Ectodermal cell (in vitro differentiated cells): ENCODE results near the gene CACNG5.

ENCODE experiments used
- H3K27ac ChIP-seq: 2 replicates; pipeline ENCODE4 v1.7.0; 2013; ENCODE audit warnings: mild to moderate bottlenecking, low read depth, low read length; ENCODE audit not compliant: insufficient read depth, poor library complexity, severe bottlenecking
- H3K27me3 ChIP-seq: 2 replicates; pipeline ENCODE4 v1.7.0; 2013; ENCODE audit warnings: mild to moderate bottlenecking, low read length; ENCODE audit not compliant: insufficient read depth, control insufficient read depth, poor library complexity, severe bottlenecking
- H3K36me3 ChIP-seq: one replicate; pipeline ENCODE4 v1.7.0; 2013; ENCODE audit warnings: low read length; ENCODE audit not compliant: control insufficient read depth, insufficient read depth
- H3K4me1 ChIP-seq: one replicate; pipeline ENCODE4 v1.7.0; 2013; ENCODE audit warnings: low read length; ENCODE audit not compliant: control insufficient read depth, insufficient read depth
- H3K4me3 ChIP-seq: 2 replicates; pipeline ENCODE4 v1.7.0; 2013; ENCODE audit warnings: low read depth, low read length, control low read depth; ENCODE audit not compliant: insufficient read depth
- H3K9me3 ChIP-seq: 2 replicates; pipeline ENCODE4 v1.7.0; 2013; ENCODE audit warnings: mild to moderate bottlenecking, low read length, moderate library complexity; ENCODE audit not compliant: control insufficient read depth
- WGBS, 2 experiments: methylation state at CpG; one replicate each; pipeline ENCODE4 v1.1.7; 2013; ENCODE audit warnings: missing lambda C conversion rate in 2 of 2; 5-methylcytosine and 5-hydroxymethylcytosine counted together

Gene CACNG5

GRCh38 chr17:66863820-66864219, 28.9 kb downstream of the CACNG5 start:
- Histone ChIP-seq H3K9me3 (no peaks in the 10 kb centered on the region), H3K27ac (no peak overlapping the region), H3K36me3 (no peaks in the 10 kb centered on the region), H3K27me3 (no peaks in the 10 kb centered on the region), H3K4me1 (no peaks in the 10 kb centered on the region), H3K4me3 (no peak overlapping the region)
- 90 to 94% methylated on average over 2 of the region's 2 CpGs for WGBS, 2 experiments

GRCh38 chr17:66865151-66865550, 30.2 kb downstream of the CACNG5 start:
- no peaks in the 10 kb centered on the region for H3K9me3 ChIP-seq
- H3K4me3 ChIP-seq, result no peak overlapping the region
- no peaks in the 10 kb centered on the region for H3K4me1 ChIP-seq
- no peak overlapping the region for H3K27ac ChIP-seq
- WGBS, 2 experiments, result 92 to 96% methylated on average over 1 of the region's 1 CpG
- H3K36me3 ChIP-seq, result no peaks in the 10 kb centered on the region
- H3K27me3 ChIP-seq, result no peaks in the 10 kb centered on the region

- H3K9me3 ChIP-seq, result no peaks in the 10 kb centered on the region
- H3K4me3 ChIP-seq, result no peak overlapping the region
- H3K27me3 ChIP-seq, result no peaks in the 10 kb centered on the region
- no peaks in the 10 kb centered on the region for H3K36me3 ChIP-seq
- no peaks in the 10 kb centered on the region for H3K4me1 ChIP-seq
- no peak overlapping the region for H3K27ac ChIP-seq
- WGBS, 2 experiments, result 96 to 97% methylated on average over 2 of the region's 2 CpGs
Observed at GRCh38 chr17:66873962-66874361, 39.0 kb downstream of the CACNG5 start.

GRCh38 chr17:66884931-66885330, 50.0 kb downstream of the CACNG5 start:
- H3K27ac ChIP-seq, result no peak overlapping the region
- no peaks in the 10 kb centered on the region for H3K9me3 ChIP-seq
- no peaks in the 10 kb centered on the region for H3K27me3 ChIP-seq
- H3K36me3 ChIP-seq, result no peaks in the 10 kb centered on the region
- 94% methylated on average over 16 of the region's 16 CpGs for WGBS, 2 experiments
- H3K4me3 ChIP-seq, result no peak overlapping the region
- H3K4me1 ChIP-seq, result no peaks in the 10 kb centered on the region

- no peaks in the 10 kb centered on the region for H3K4me1 ChIP-seq
Observed at GRCh38 chr17:66885417-66885816, 50.5 kb downstream of the CACNG5 start.

GRCh38 chr17:66889480-66890230, 54.7 kb downstream of the CACNG5 start:
- Histone ChIP-seq H3K4me3 (no peak overlapping the region), H3K36me3 (no peaks in the 10 kb centered on the region), H3K4me1 (no peaks in the 10 kb centered on the region), H3K9me3 (no peaks in the 10 kb centered on the region), H3K27me3 (no peaks in the 10 kb centered on the region), H3K27ac (no peak overlapping the region)
- 90 to 91% methylated on average over 7 of the region's 7 CpGs for WGBS, 2 experiments

More at GRCh38 chr17:66885417-66885816, 50.5 kb downstream of the CACNG5 start:
- Histone ChIP-seq H3K36me3 (no peaks in the 10 kb centered on the region), H3K4me3 (no peak overlapping the region), H3K27me3 (no peaks in the 10 kb centered on the region), H3K27ac (no peak overlapping the region), H3K9me3 (no peaks in the 10 kb centered on the region)
- 88 to 89% methylated on average over 4 of the region's 4 CpGs for WGBS, 2 experiments

- Histone ChIP-seq H3K27me3 (no peaks in the 10 kb centered on the region), H3K36me3 (no peaks in the 10 kb centered on the region), H3K4me3 (no peak overlapping the region), H3K4me1 (no peaks in the 10 kb centered on the region), H3K9me3 (no peaks in the 10 kb centered on the region), H3K27ac (no peak overlapping the region)
- 90 to 94% methylated on average over 5 of the region's 5 CpGs for WGBS, 2 experiments
Observed at GRCh38 chr17:66892246-66892645, 57.3 kb downstream of the CACNG5 start.

GRCh38 chr17:66893382-66893781, 58.5 kb downstream of the CACNG5 start:
- no peaks in the 10 kb centered on the region for H3K27me3 ChIP-seq
- 90 to 95% methylated on average over 6 of the region's 6 CpGs for WGBS, 2 experiments
- no peaks in the 10 kb centered on the region for H3K9me3 ChIP-seq
- H3K27ac ChIP-seq, result no peak overlapping the region
- H3K4me3 ChIP-seq, result no peak overlapping the region
- no peaks in the 10 kb centered on the region for H3K36me3 ChIP-seq
- H3K4me1 ChIP-seq, result no peaks in the 10 kb centered on the region

GRCh38 chr17:66893863-66894262, 58.9 kb downstream of the CACNG5 start:
- Histone ChIP-seq H3K36me3 (no peaks in the 10 kb centered on the region), H3K9me3 (no peaks in the 10 kb centered on the region), H3K27ac (no peak overlapping the region), H3K4me1 (no peaks in the 10 kb centered on the region), H3K4me3 (no peak overlapping the region), H3K27me3 (no peaks in the 10 kb centered on the region)
- WGBS, 2 experiments, result 94 to 98% methylated on average over 5 of the region's 5 CpGs

GRCh38 chr17:66897141-66897540, 62.2 kb downstream of the CACNG5 start:
- Histone ChIP-seq H3K9me3 (no peaks in the 10 kb centered on the region), H3K27ac (no peak overlapping the region), H3K36me3 (no peaks in the 10 kb centered on the region), H3K27me3 (no peaks in the 10 kb centered on the region), H3K4me3 (no peak overlapping the region), H3K4me1 (no peaks in the 10 kb centered on the region)
- 75 to 76% methylated on average over 8 to 9 of the region's 9 CpGs for WGBS, 2 experiments
